Measurements from ENCODE around the gene TIMM17B.
A peak's percentile ranks its signal among the peaks of the same experiment; 100 is the strongest.

The TIMM17B gene

DNA sequence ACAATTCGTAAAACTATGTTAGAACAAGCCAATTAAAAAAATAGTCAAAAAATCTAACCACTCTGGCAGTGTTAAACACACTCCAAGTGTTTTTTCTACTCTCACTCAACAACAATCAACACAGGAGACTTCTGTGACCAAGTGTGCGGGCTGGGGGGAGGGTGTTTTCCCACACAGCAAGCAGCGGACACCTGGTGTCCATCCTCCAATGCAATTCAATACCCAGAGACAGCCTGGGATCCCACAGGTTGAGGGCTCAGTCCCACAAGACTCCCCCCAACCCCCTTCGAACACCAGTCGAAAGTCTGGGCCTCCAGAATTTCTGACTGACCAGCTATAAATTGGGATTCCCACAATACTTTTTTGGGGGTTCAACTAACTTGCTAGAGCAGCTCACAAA, 29.6 kb upstream of the TIMM17B start:
- no peak overlapping the region for H3K4me3 ChIP-seq (ENCODE audit: low read length)
- no peak for DNase-seq (ENCODE audit: low read depth)
- TF ChIP-seq, protein P1, sequence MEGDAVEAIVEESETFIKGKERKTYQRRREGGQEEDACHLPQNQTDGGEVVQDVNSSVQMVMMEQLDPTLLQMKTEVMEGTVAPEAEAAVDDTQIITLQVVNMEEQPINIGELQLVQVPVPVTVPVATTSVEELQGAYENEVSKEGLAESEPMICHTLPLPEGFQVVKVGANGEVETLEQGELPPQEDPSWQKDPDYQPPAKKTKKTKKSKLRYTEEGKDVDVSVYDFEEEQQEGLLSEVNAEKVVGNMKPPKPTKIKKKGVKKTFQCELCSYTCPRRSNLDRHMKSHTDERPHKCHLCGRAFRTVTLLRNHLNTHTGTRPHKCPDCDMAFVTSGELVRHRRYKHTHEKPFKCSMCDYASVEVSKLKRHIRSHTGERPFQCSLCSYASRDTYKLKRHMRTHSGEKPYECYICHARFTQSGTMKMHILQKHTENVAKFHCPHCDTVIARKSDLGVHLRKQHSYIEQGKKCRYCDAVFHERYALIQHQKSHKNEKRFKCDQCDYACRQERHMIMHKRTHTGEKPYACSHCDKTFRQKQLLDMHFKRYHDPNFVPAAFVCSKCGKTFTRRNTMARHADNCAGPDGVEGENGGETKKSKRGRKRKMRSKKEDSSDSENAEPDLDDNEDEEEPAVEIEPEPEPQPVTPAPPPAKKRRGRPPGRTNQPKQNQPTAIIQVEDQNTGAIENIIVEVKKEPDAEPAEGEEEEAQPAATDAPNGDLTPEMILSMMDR (conservative IDR thresholded peaks at IDR 0.05; ENCODE audit: low read length), result no peak

DNA sequence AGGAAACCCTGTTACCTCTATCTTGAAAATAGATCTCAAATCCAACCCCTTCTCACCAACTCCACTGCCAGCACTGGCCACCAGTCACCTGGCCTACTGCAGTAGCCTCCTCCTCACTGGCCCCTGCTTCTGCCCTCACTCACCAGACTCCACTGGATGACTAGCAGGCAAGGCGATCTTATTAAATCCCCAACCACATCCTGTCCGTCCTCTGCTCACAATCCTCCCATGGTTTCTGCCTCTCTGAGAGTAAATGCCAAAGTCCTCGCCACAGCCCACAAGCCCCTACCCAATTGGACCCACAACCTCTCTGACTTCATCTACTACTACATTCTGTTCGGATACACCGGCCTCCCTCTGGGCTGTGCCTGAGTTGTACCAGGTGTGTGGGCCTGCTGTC, 26.7 kb upstream of the TIMM17B start:
- H3K4me3 ChIP-seq (ENCODE audit: low read length), result no peak overlapping the region
- TF ChIP-seq, protein P1 (conservative IDR thresholded peaks at IDR 0.05; ENCODE audit: low read length), result no peak
- DNase-seq (ENCODE audit: low read depth), result no peak

DNA sequence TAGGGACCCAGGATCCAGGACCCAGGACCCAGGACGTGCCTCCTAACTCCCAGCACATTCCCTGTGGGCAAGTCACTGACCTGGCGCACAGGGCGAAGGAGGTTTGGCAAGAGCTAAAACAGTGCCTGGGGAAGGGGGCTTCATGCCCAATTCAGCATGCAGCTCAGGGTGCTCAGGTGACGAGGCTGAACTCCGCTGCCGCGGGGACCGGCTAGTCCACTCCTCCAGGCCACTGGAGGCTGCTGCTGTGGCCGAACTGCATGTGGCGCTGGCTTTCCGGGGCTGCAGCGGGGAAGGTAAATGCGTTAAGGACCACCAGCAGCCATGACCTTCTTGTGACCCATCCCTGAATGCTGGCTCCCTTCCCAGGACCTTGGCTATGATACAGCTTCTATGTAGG, 26.2 kb upstream of the TIMM17B start:
- TF ChIP-seq, protein P1 (conservative IDR thresholded peaks at IDR 0.05; ENCODE audit: low read length), result no peak
- no peak overlapping the region for H3K4me3 ChIP-seq (ENCODE audit: low read length)
- no peak for DNase-seq (ENCODE audit: low read depth)

DNA sequence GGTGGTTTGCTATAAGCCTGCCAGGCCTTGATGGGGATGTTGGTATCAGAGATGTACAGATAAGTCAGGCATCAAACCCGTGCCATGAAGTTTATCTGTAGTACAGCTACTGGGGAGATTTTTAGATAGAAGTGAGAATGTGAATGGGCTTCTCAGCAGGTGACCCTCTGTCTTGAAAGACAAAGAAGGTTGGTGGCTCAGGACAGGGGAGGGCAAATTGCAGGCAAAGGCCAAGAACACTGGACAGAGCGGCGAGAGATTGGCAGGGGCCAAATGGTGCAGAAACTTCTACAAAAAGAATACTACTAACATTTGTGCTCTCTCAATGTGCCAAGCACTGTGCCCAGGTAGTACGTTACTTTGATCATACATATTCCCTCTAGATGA, 23.1 kb upstream of the TIMM17B start:
- no peak overlapping the region for H3K4me3 ChIP-seq (ENCODE audit: low read length)
- TF ChIP-seq, protein P1 (conservative IDR thresholded peaks at IDR 0.05; ENCODE audit: low read length), result no peak
- DNase-seq (ENCODE audit: low read depth), result no peak

DNA sequence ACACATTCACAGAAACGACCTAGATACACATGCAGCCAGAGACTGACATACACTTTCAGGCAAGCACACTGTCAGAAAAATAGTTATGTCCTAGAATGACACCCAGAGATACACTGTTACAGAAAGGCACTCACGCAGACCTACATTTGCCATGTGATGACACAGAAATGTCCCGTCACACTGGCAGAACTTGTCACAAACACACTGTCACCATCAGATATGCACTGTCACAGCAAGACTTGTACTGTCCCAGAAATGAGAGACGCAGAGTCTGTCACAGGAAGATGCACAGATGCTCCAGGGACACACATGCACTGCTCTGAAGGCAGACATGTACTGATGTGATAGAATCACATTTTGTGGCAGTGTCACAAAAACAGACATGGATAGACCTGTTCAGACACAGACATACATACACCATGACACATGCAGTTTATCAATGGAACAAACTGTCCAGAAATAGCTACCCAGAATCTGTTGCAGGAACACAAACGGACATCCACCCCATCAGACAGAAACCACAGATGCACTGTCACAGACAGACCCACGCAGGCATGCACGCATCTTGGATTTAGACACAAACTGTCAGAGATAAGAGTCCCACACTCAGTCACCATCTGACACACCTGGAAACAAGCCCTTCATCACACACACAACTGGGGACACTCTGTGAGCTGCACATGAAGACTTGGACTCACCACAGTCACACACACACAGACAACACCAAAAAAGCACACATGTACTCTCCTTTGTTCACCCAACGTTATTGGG, 22.6 kb upstream of the TIMM17B start:
- TF ChIP-seq, protein P1 (conservative IDR thresholded peaks at IDR 0.05; ENCODE audit: low read length), result no peak
- no peak for DNase-seq (ENCODE audit: low read depth)
- H3K4me3 ChIP-seq (ENCODE audit: low read length), result no peak overlapping the region

DNA sequence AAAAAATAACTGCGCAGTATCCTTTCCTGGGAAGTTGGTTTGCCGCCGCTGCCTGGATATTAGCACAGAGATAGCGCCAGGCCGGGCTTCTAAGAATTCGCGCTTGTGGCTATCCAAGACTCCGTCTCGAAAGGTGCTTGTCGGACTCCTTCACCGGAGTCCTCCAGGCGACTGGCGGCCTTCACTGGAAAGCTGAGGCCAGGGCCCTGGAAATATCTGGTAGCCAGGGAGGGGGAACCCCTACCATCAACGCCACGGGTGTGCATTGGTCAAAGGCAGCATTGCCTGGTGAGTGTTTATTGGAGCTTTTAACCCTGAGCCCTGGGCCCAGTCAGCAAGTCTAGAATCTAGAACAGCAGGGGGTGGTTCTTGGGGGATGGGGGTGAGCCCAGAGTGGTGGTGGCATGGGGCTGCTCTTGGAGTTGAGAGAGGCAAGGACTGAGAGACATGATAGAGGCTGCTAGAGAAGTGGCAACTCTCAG, 21.8 kb upstream of the TIMM17B start:
- H3K4me3 ChIP-seq (ENCODE audit: low read length), result peak overlapping the region; percentile 56; the same call in 1 of the 2 replicates
- TF ChIP-seq, protein P1 (conservative IDR thresholded peaks at IDR 0.05; ENCODE audit: low read length), result no peak
- DNase-seq (ENCODE audit: low read depth), result no peak

DNA sequence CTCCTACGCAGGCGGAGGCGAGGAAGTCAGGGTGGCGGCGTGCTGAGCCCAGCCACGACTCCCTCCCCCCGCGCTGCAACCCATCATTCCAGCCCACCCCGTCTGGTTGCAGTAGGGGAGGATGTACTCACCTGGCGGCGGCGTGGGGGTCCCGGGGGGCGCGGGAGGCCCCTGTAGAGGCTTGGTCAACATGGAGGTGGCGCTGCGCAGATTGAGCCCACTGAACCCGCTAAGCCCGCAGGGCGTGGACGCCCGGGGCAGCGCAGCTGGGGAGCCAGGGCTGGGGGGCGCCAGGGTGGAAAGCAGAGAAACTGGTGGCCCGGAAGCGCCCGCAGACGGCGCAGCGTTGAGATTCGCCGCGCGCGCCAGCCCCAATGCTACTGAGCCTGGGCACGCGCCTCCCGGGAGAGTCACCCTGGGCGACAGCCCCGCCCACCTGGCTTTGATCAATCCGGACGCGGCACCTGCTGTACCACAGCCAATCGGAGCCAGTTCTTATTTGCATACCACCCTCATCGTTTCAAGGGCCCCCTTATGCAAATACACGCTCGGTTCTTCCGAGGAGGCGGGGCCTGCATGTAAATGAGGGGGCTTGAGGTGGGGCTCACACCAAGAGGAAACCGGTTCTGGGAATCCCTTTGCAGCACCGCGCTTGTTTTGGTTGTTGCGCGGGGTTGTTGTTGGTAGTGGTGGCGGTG, 21.2 kb upstream of the TIMM17B start, which contains the start of gene PIM2:
TSS of gene PIM2 (minus strand) at position 382 of the 698 bp plus-strand sequence. CDS start at position 192, 190 bp downstream.
- TF ChIP-seq, protein P1 (conservative IDR thresholded peaks at IDR 0.05; ENCODE audit: low read length), result no peak

More for the DNA sequence above, 21.2 kb upstream of the TIMM17B start, which contains the start of gene PIM2:
- H3K4me3 ChIP-seq (ENCODE audit: low read length), result peak within 1 kb of the TSS; percentile 56
- peak; percentile 56 for DNase-seq (ENCODE audit: low read depth)

All from AG10803 (cell line).